ENCODE results near the gene MTAP.

GRCh38 chr9:21754741-21755140 lies 47.7 kb upstream of the MTAP start:
- TF ChIP-seq CTCF (IDR thresholded peaks at IDR 0.05) (no peak), POLR2A (IDR thresholded peaks at IDR 0.05) (no peak)
